HG03108 (cell line): ENCODE results near the gene MAN1A1.

ENCODE experiments used
- ATAC-seq: cut with Tn5 transposase; IDR thresholded peaks from one replicate; pipeline ENCODE4 v1.9.1; 2021; ENCODE audit warnings: moderate library complexity; ENCODE audit not compliant: unreplicated experiment

Gene MAN1A1

DNA sequence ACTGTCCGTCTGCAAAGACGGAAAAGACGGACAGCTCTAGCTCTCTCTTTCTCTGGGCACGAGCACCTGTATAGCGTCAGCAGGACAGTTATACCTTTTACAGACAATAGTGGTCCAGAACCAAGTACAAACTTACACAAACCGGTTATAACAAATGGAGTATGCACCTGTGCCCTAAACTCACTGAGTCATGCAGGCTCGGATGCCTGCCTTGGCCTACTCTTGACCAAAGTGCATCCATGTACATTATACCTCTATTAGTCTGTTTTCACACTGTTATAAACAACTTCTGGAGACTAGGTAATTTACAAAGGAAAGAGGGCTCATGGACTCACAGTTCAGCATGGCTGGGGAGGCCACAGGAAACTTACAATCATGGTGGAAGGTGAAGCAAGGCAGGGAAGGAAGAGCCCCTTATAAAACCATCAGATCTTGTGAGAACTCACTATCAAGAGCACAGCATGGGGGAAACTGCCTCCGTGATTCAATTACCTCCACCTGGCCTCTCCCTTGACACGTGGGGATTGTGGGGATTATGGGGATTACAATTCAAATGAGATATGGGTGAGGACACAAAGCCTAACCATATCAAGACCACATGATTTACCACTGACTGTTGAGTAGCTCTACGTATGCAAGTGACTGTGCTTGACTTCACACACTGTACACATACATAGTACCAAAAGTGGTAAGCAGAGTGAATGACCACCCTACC lies 23.1 kb downstream of the MAN1A1 start:
- no peak for ATAC-seq

DNA sequence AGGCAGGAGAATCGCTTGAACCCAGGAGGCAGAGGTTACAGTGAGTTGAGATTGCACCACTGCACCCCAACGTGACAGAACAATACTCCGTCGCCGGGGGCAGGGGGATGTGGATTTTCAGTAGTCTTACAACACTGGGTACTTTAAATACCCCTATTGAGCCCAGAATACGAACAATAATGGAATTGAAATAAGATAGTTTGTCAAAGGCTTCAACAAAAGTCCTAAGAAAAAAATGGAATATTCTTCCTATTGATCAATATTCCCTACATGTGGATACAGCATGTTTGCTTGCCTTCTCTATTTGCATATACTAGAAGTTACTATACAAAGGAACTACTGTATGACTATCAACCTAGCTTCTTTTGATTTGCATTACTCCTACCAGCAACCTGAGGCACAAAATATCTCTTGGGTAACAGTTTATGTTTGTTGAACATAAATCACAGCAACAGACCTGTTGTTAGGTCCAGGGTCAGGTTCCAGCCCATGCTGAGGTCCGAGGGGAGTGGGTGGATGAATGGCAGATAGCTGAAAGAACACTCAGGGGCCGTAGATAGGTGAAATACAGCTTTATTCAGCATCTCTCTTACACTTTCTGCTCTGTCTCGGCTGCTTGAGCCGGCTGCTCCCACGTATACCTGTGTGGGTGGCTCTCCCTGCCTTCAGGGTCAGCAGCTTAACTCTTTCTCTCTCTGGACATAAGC lies 23.8 kb downstream of the MAN1A1 start:
- ATAC-seq, result no peak

DNA sequence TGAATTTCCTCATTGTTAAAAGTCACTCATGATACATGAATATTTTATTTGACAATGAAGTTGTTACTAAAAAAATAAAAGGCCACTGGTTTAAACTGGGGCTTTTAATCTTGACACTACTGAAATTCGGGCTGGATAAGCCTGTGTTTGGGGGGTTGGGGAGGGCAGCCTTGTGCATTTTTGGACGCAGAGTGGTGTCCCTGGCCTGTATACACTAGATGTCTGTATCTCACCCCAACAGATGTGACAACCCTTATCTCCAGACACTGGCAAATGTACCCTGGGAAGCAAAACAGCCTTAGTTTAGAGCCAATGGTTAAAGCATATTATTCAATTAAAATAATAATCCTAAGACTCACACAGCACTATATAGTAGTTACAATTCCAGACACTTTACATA lies 24.8 kb downstream of the MAN1A1 start:
- no peak for ATAC-seq

GRCh38 chr6:119323931-119324330 lies 25.6 kb downstream of the MAN1A1 start:
- ATAC-seq, result no peak

- no peak for ATAC-seq
Observed at GRCh38 chr6:119323478-119323877, 26.1 kb downstream of the MAN1A1 start.

DNA sequence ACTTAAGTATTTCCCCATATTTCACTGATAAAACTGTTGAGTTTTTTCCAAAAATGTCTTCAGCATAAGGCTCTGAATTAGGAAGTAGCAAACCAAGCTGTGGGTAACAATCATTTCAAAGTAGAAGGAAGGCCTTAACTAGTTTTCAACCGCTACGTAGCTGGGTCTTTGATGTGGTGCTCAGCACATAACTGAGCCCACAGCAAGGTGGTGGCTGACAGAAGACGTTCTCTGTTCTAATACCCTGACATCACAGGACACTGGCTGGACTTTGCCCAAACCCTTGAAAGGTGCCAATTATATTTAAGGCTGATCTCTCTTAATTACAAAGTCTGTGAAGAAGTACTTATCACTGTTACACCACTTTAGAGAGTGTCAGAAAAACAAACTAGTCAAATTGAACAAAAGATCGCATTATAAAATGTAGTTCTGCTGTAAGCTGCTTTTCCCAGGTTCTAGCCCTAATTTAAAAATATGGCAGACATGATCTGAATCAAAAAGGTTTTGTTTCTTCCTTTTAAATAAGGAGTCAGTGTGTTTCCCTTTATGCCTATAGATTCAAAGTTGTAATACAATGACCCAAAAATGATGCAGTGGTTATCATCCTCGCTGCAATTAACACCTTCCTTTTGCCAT lies 26.7 kb downstream of the MAN1A1 start:
- ATAC-seq, result no peak

DNA sequence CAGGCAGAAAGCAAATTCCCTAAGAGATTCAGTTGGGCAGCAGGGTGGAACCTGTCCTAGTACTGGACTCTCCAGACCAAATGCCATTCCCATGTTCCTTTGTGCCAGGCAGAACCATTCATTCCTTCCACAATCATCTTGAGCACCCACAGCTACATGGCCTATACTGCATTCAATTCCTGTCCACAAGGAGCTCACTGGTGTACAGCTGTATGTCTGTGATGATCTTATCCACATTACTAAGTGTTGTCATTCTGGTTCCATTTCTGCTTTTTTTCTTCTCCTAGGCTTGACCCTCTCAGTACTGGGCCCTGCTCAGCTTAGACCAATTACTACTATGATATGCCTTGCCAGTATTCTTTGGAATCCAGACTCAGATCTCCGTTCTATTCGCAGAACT lies 27.5 kb downstream of the MAN1A1 start:
- no peak for ATAC-seq

DNA sequence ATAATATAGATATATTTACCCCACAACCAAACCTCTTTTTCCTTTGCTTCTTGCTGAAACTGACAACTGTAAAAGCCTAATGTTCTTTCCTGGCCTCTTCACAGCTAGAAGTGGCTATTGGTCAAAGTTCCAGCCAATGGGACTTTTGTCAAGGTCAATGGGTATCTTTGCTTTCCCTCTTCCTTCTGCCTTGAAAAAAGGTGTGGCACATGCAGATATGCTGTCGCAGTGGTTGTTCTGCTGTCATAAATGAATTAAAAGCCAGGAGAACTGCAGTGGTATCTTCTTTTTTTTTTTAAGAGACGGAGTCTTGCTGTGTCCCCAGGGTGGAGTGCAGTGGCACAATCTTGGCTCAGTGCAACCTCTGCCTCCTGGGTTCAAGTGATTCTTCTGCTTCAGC lies 29.9 kb downstream of the MAN1A1 start:
- no peak for ATAC-seq

- no peak for ATAC-seq
Observed at GRCh38 chr6:119318730-119319129, 30.8 kb downstream of the MAN1A1 start.

- ATAC-seq, result no peak
Observed at GRCh38 chr6:119318176-119318575, 31.4 kb downstream of the MAN1A1 start.

DNA sequence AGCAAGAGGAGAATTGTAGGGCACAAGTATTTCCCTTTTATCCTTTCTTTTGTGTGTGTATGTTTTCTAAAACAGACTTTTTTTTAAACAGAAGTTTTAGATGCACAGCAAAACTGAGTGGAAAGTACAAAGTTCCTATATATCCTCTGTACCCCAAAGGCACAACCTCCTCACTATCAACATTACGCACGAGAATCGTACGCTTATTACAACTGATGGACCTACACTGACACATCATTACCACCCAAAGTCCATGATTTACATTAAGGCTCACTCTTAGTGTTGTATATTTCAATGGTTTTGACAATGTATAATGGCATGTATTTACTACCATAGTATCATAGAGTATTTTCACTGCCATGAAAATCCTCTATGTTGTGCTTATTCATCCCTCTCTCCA lies 32.6 kb downstream of the MAN1A1 start:
- no peak for ATAC-seq

DNA sequence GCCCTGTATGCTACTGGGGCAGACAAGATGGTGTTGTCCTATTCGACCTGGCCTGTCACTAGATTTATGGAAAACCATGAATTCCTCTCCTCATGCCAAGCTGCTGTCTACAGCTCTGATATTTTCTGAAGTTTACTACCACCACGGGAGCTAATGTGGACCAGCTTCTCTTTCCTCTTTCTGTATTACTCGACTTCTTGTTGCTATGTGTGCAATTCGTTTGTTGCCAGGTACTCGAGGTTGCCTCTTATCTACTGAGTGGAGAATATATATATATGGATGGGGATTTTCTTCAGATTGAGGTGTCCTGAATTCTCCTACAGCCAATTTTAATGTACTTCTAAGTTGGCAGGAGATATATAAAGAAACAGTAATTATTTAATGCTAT lies 34.7 kb downstream of the MAN1A1 start:
- ATAC-seq, result peak; percentile 41

DNA sequence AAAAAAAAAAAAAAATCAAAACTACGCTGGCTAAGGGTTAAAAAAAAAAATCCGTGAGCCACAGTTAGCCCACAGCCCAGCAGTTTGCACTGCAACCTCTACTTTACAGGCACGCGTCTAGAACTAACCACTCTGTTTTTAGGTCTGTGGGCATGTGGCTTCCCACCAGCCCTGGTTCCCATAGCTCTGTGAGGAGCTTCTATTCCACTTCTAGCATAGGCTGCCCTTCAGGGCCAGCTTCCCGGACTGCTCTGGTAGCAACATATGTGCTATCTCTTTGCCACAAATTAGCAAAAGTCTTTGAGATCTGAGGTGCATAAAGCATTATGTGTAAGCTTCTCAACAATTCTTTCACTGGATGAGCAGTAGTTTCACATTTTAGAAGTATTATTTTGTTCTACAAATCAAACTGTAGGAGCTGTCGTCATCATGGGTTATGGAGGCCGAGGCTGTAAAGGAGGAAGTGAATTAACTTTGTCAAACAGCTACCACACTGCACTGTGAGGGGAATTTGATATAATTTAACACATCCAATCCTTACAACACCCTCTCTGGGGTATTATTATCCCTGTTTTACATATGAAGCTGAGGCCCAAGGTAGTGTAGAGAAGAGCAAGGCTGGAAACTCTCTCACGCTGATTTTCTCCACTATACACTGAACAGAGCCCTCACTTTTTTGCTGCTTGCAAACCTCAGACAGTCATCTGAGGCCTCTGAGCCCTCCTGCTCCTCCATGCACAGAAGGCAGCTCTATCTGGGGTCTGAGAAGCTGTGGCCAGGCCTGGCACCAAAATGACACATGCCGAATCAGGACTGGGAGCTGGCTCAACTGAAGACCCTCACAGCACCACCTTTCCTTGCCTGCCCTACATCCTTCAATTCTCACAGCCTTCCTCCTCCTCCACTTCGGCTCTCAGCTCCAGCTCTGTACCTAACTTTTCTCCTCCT lies 35.4 kb downstream of the MAN1A1 start:
- peak; percentile 41 for ATAC-seq

DNA sequence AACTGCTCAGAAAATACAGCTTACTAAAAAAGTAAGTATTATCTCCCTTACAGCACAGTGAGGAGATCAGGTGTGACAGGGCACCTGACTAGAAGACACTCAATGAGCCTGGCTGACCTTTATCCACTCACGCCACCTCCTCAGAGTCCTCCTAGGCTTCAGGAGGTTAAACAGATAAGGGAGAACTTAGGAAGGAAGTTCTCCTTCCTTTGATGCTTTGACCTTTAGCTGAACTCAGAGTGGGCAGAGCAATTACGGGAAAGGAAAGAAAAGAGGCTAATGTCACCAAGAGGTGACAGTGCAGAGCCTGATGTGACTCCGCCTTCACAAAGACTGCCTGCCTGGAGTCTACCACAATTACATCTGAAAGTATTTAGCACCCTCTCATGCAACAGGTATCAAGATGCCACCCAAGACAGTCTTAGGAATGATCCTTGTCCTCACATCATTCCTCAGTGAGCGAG lies 36.7 kb downstream of the MAN1A1 start:
- peak; percentile 35 for ATAC-seq

DNA sequence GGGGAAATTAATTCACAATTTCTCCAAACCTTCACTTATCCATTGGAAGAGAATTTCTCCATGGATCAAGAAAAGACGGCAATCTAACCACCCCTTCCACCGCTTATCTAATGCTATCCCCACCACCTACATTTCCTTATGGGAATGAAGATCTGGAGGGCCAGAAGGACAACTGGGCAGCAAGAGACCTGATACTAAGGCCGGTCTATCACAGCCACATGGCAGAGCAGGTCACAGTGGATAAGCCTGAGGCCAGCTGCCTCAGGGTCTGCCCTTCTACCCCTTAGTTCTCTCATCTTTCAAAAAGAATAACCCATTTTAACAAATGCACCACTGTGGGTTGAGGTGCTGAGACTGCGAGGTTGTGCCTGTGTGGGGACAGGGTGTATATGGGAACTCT lies 37.1 kb downstream of the MAN1A1 start:
- no peak for ATAC-seq

DNA sequence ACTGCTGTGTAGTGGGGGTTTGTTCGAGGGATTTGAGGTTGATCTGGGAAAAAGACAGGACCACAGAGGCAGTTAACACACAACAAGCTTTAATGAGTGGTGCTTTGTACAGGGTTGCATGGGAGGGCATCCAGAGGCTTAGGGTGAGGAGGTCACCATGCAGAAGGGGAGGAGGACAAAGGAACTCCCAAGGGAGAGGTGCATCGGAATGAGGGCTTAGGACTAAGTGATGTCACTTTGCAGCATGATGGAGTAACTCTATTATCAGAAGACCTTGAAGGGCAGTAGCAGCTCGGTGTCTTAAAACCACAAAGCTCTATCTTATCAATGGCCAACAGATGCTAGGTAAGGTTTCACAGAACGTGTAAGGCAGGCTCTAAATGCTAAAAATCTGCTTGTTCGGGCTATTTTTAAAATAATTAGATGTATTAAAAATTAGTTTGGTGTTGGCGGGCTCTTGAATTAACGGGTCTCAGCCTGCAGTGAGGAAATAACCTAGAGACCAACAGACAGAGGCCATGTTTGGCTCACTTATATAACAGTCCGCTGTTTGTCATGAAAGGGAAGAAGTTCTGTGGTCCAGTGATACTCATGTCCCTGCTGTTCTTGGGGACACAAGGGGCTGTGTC lies 37.9 kb downstream of the MAN1A1 start:
- no peak for ATAC-seq

GRCh38 chr6:119310486-119311036 lies 39.0 kb downstream of the MAN1A1 start:
- no peak for ATAC-seq

GRCh38 chr6:119308991-119309657 lies 40.4 kb downstream of the MAN1A1 start:
- ATAC-seq, result no peak

- ATAC-seq, result no peak
Observed at GRCh38 chr6:119308048-119308570, 41.5 kb downstream of the MAN1A1 start.
